Hindlimb muscle (tissue), 1 donor: Measurements from ENCODE around the gene GALP. TPM values are rescaled to one million over a fixed set of nuclear protein-coding genes. Genes with fewer than 3 reads are reported as not detected.
"Not testable (repeated sequence)": the region's sequence is repeated elsewhere in the genome, so short reads cannot be mapped to it uniquely, and the experiment has no call there.

Experiments used
- DNase-seq: peaks from one replicate; pipeline ENCODE4 v3.0.0-alpha.2; 2013
- polyA plus RNA-seq: library from polyadenylated mRNA; unstranded; fragments of 120-200 nt; gene quantifications from one replicate; pipeline ENCODE4 v1.2.1, GENCODE V29; 2013; ENCODE audit not compliant: insufficient read length

Gene GALP
- polyA plus RNA-seq, 1 donor: not detected

GRCh38 chr19:56148955-56149655, 26.7 kb upstream of the GALP start:
- not testable (repeated sequence) for DNase-seq

GRCh38 chr19:56149656-56150038, 26.2 kb upstream of the GALP start:
- DNase-seq: no peak

- no peak for DNase-seq
Observed at GRCh38 chr19:56150358-56150757, 25.4 kb upstream of the GALP start.

- no peak for DNase-seq
Observed at GRCh38 chr19:56152644-56153043, 23.2 kb upstream of the GALP start.

- DNase-seq: no peak
Observed at GRCh38 chr19:56153507-56153906, 22.3 kb upstream of the GALP start.

GRCh38 chr19:56155124-56155687, 20.6 kb upstream of the GALP start:
- DNase-seq: no peak

GRCh38 chr19:56156768-56157167, 19.0 kb upstream of the GALP start:
- no peak for DNase-seq

- DNase-seq: no peak
Observed at GRCh38 chr19:56158170-56158757, 17.5 kb upstream of the GALP start.

- DNase-seq: no peak
Observed at GRCh38 chr19:56159009-56159559, 16.7 kb upstream of the GALP start.

GRCh38 chr19:56159622-56160271, 16.1 kb upstream of the GALP start:
- no peak for DNase-seq

GRCh38 chr19:56161534-56161933, 14.3 kb upstream of the GALP start:
- no peak for DNase-seq

GRCh38 chr19:56162258-56162657, 13.6 kb upstream of the GALP start:
- no peak for DNase-seq

- DNase-seq: no peak
Observed at GRCh38 chr19:56163097-56163496, 12.7 kb upstream of the GALP start.

- DNase-seq: no peak
Observed at GRCh38 chr19:56167064-56167578, 8.7 kb upstream of the GALP start.

- DNase-seq: no peak
Observed at GRCh38 chr19:56170261-56170660, 5.5 kb upstream of the GALP start.

GRCh38 chr19:56174086-56174485, 1.7 kb upstream of the GALP start:
- DNase-seq: no peak

GRCh38 chr19:56174550-56174949, 1.3 kb upstream of the GALP start:
- no peak for DNase-seq

- not testable (repeated sequence) for DNase-seq
Observed at GRCh38 chr19:56176310-56176709, 502 bp downstream of the GALP start.

GRCh38 chr19:56176881-56177280, 1.1 kb downstream of the GALP start:
- DNase-seq: no peak

GRCh38 chr19:56177564-56178243, 1.9 kb downstream of the GALP start:
- no peak for DNase-seq

GRCh38 chr19:56189785-56190184, 14.0 kb downstream of the GALP start:
- no peak for DNase-seq

GRCh38 chr19:56191115-56191514, 15.3 kb downstream of the GALP start:
- DNase-seq: no peak

GRCh38 chr19:56191711-56192110, 15.9 kb downstream of the GALP start:
- no peak for DNase-seq
